SK-N-SH (cell line): Measurements from ENCODE around the gene CALU. TPM values are rescaled to one million over a fixed set of nuclear protein-coding genes. Genes with fewer than 3 reads are reported as not detected.

Experiments used
- CTCF ChIA-PET: fragments of 300-600, 350-600 bp; formaldehyde crosslinking; extraction: SDS; loops from one replicate; lab custom pipeline; 2021; lab: Yijun Ruan, JAX
- POLR2A ChIA-PET: fragments of 350-600 bp; sonication (Branson Sonifier 250); formaldehyde crosslinking; extraction: SDS; loops from one replicate; lab custom pipeline; 2020; ENCODE audit warnings: antibody characterized with exemption, inconsistent platforms; lab: Yijun Ruan, JAX
- DNase-seq: peaks from one replicate; pipeline ENCODE4 v3.0.0; 2012
- H2AFZ ChIP-seq: fragments of 200-600 bp; sonication (generic); 2 replicates; pipeline ENCODE4 v1.8.1; 2016; ENCODE audit warnings: antibody characterized with exemption, mild to moderate bottlenecking, low read depth
- H3F3A ChIP-seq: fragments of 200-600 bp; sonication (generic); replicated peaks from 2 replicates; pipeline ENCODE3; 2016; ENCODE audit warnings: antibody characterized with exemption, mild to moderate bottlenecking; ENCODE audit not compliant: insufficient read depth
- H3K27ac ChIP-seq, 2 experiments: fragments of 200-500 bp in 1 of 2; fragments of 200-600 bp in 1 of 2; sonication (Bioruptor generic) in 1 of 2; sonication (generic), shearing (Covaris generic) in 1 of 2; 2 replicates each; pipeline versions ENCODE4 v1.5.1 to v1.6.1; 2014 to 2016; ENCODE audit warnings: low read depth in 2 of 2, inconsistent platforms in 1 of 2, low read length in 1 of 2, mild to moderate bottlenecking in 1 of 2, mixed read lengths in 1 of 2
- H3K27me3 ChIP-seq: fragments of 200-600 bp; sonication (generic), shearing (Covaris generic); 2 replicates; pipeline ENCODE4 v1.6.1; 2016; ENCODE audit warnings: mixed run types; ENCODE audit not compliant: insufficient read depth
- H3K36me3 ChIP-seq, 2 experiments: fragments of 200-500 bp in 1 of 2; fragments of 200-600 bp in 1 of 2; sonication (Bioruptor generic) in 1 of 2; sonication (generic) in 1 of 2; replicated peaks in 1 of 2; 2 replicates each; pipeline versions ENCODE3 to v1.5.1; 2014 to 2016; ENCODE audit warnings: low read length in 1 of 2, mild to moderate bottlenecking in 1 of 2; ENCODE audit not compliant: insufficient read depth in 2 of 2, control insufficient read depth in 1 of 2
- H3K4me1 ChIP-seq, 2 experiments: fragments of 200-500 bp in 1 of 2; fragments of 200-600 bp in 1 of 2; sonication (Bioruptor generic) in 1 of 2; sonication (generic), shearing (Covaris generic) in 1 of 2; 2 replicates each; pipeline versions ENCODE4 v1.5.1 to v1.6.1; 2014 to 2016; ENCODE audit warnings: low read depth in 1 of 2, low read length in 1 of 2, mixed run types in 1 of 2; ENCODE audit not compliant: insufficient read depth in 2 of 2, control insufficient read depth in 1 of 2
- H3K4me2 ChIP-seq: fragments of 200-600 bp; sonication (generic), shearing (Covaris generic); 2 replicates; pipeline ENCODE4 v1.6.1; 2017; ENCODE audit warnings: mixed run types
- H3K4me3 ChIP-seq, 2 experiments: fragments of 200-500 bp in 1 of 2; fragments of 200-600 bp in 1 of 2; sonication (Bioruptor generic) in 1 of 2; sonication (generic), shearing (Covaris generic) in 1 of 2; 2 replicates each; pipeline versions ENCODE4 v1.5.1 to v1.8.1; 2014 to 2016; ENCODE audit warnings: low read depth in 2 of 2, inconsistent platforms in 1 of 2, low read length in 1 of 2, mild to moderate bottlenecking in 1 of 2, mixed read lengths in 1 of 2, moderate library complexity in 1 of 2
- H3K79me2 ChIP-seq: fragments of 200-600 bp; sonication (generic); 2 replicates; pipeline ENCODE4 v1.8.1; 2017; ENCODE audit warnings: mild to moderate bottlenecking; ENCODE audit not compliant: insufficient read depth
- H3K9ac ChIP-seq: fragments of 200-600 bp; sonication (generic); 2 replicates; pipeline ENCODE4 v1.6.1; 2017; ENCODE audit warnings: mixed run types
- H3K9me2 ChIP-seq: fragments of 200-600 bp; sonication (generic); 2 replicates; pipeline ENCODE4 v1.6.1; 2017; ENCODE audit warnings: mixed run types
- H3K9me3 ChIP-seq: fragments of 200-600 bp; sonication (generic); 2 replicates; pipeline ENCODE4 v1.6.1; 2017; ENCODE audit warnings: mixed run types, mild to moderate bottlenecking, moderate library complexity
- H4K20me1 ChIP-seq: fragments of 200-600 bp; sonication (generic); 2 replicates; pipeline ENCODE4 v1.6.1; 2017; ENCODE audit warnings: mild to moderate bottlenecking, mixed run types; ENCODE audit not compliant: insufficient read depth
- CTCF ChIP-seq: fragments of 200-600 bp; sonication (generic); IDR thresholded peaks from 2 replicates; pipeline ENCODE4 v1.6.1; 2017; ENCODE audit warnings: antibody characterized with exemption, mild to moderate bottlenecking, moderate library complexity
- EP300 ChIP-seq, 2 experiments: IDR thresholded peaks; 2 replicates each; pipeline versions ENCODE4 v1.4.0 to v1.6.1; 2012; ENCODE audit warnings: borderline replicate concordance in 1 of 2, low read depth in 1 of 2, low read length in 1 of 2
- FOSL2 ChIP-seq: IDR thresholded peaks from 2 replicates; pipeline ENCODE4 v1.4.0; 2012; ENCODE audit warnings: low read depth, mild to moderate bottlenecking, moderate library complexity, borderline replicate concordance
- MAX ChIP-seq: IDR thresholded peaks from 2 replicates; pipeline ENCODE4 v1.4.0; 2012; ENCODE audit warnings: low read depth
- PBX3 ChIP-seq: IDR thresholded peaks from 2 replicates; pipeline ENCODE4; 2012
- POLR2AphosphoS5 ChIP-seq: IDR thresholded peaks from 2 replicates; pipeline ENCODE4 v1.6.1; 2012; ENCODE audit warnings: low read depth, low read length
- REST ChIP-seq: IDR thresholded peaks from 2 replicates; pipeline ENCODE4 v1.6.1; 2012; ENCODE audit warnings: mild to moderate bottlenecking, low read depth, low read length, moderate library complexity
- RXRA ChIP-seq: IDR thresholded peaks from 2 replicates; pipeline ENCODE4 v1.4.0; 2012; ENCODE audit warnings: low read depth, mild to moderate bottlenecking, borderline replicate concordance
- TAF1 ChIP-seq: IDR thresholded peaks from 2 replicates; pipeline ENCODE4 v1.6.1; 2012; ENCODE audit warnings: low read depth, mild to moderate bottlenecking, low read length, moderate library complexity, borderline replicate concordance
- WGBS: methylation state at CpG from one replicate; pipeline ENCODE4 v1.1.6; 2017; ENCODE audit warnings: low lambda C conversion rate; 5-methylcytosine and 5-hydroxymethylcytosine counted together
- polyA plus RNA-seq, 3 experiments: library from polyadenylated mRNA; depleted of rRNA; stranded (reverse); fragments of >200 nt; gene quantifications; 2 replicates each; pipeline ENCODE4 v1.2.3, GENCODE V29; 2012

CALU gene
- polyA plus RNA-seq, 1 of the 3 experiments (the other 2 are of a cell fraction): 195 TPM

- Histone ChIP-seq H3K27ac (no peak overlapping the region), H3K27me3 (peaks cover 6% of the 10 kb centered on the region; the same call in 1 of the 2 replicates), H3K4me1 (no peaks in the 10 kb centered on the region; a peak in 1 of 4 replicates), H2AFZ (no peak overlapping the region), H3K4me2 (no peak overlapping the region)
- TF ChIP-seq EP300 (IDR thresholded peaks at IDR 0.05; ENCODE audit: borderline replicate concordance in 1 of 2, low read depth in 1 of 2, low read length in 1 of 2): no peak
- TF ChIP-seq CTCF: no peak
- no peak for TF ChIP-seq RXRA
- TF ChIP-seq REST: no peak
- TF ChIP-seq POLR2AphosphoS5: no peak
- no peak for TF ChIP-seq FOSL2
- TF ChIP-seq TAF1: no peak
- no peak for TF ChIP-seq MAX
- no peak for TF ChIP-seq PBX3
- TF ChIP-seq, all 33 proteins: peak for 0
- 71% methylated on average over 7 of the region's 7 CpGs for WGBS
- no peak overlapping the region for H3K9ac ChIP-seq
- no peaks in the 10 kb centered on the region for H4K20me1 ChIP-seq
- no peak for DNase-seq
- CTCF ChIA-PET: interaction anchor here (0.6 to 2.6 kb wide), 4 partner anchors 11 to 187 kb away, joined by 3 to 8 read pairs (median 4); partner anchors contain the start of gene GARIN1A
- H3F3A ChIP-seq: peaks cover 4% of the 10 kb centered on the region
- no peaks in the 10 kb centered on the region for H3K9me2 ChIP-seq
- H3K36me3 ChIP-seq: no peaks in the 10 kb centered on the region
- POLR2A ChIA-PET: no interaction called here
- no peak overlapping the region for H3K4me3 ChIP-seq
- no peaks in the 10 kb centered on the region for H3K9me3 ChIP-seq
- no peaks in the 10 kb centered on the region for H3K79me2 ChIP-seq
These were observed 46.4 kb upstream of the CALU start for GRCh38 chr7:128692623-128693270.
